Bronchial epithelial cell (primary cell): Measurements from ENCODE around the gene B3GNT3. TPM values are rescaled to one million over a fixed set of nuclear protein-coding genes. Genes with fewer than 3 reads are reported as not detected.
A peak's percentile ranks its signal among the peaks of the same experiment; 100 is the strongest.

Experiments used
- DNase-seq: peaks from one replicate; pipeline ENCODE4 v3.0.0-alpha.2; 2010; ENCODE audit warnings: low read depth
- FAIRE-seq: peaks from 2 replicates; lab custom pipeline; 2011; peaks lifted over from hg19 to GRCh38; lab: Jason Lieb, UNC
- H3K27me3 ChIP-seq: 2 replicates; pipeline ENCODE4 v1.5.1; 2011; ENCODE audit warnings: low read length; ENCODE audit not compliant: control insufficient read depth, insufficient read depth
- H3K36me3 ChIP-seq: 2 replicates; pipeline ENCODE4 v1.5.1; 2011; ENCODE audit warnings: low read length; ENCODE audit not compliant: control insufficient read depth, insufficient read depth
- H3K4me3 ChIP-seq: 2 replicates; pipeline ENCODE4 v1.5.1; 2011; ENCODE audit warnings: mild to moderate bottlenecking, low read depth, low read length, control low read depth
- CTCF ChIP-seq: IDR thresholded peaks from 2 replicates; pipeline ENCODE4 v1.5.1; 2011; ENCODE audit warnings: mild to moderate bottlenecking, moderate library complexity, low read length, control low read depth, inconsistent platforms; ENCODE audit not compliant: insufficient read depth, severe bottlenecking
- total RNA-seq: library from RNA; depleted of rRNA; stranded (reverse); fragments of >200 nt; gene quantifications from 2 replicates; pipeline ENCODE4 v1.2.1, GENCODE V29; 2014

The B3GNT3 gene
- total RNA-seq, 1 donor from 2014 or later = 11.6 TPM

GRCh38 chr19:17762505-17763229, 32.3 kb upstream of the B3GNT3 start:
- Histone ChIP-seq H3K36me3 (no peaks in the 10 kb centered on the region), H3K27me3 (no peaks in the 10 kb centered on the region), H3K4me3 (no peak overlapping the region)
- FAIRE-seq (no peak), DNase-seq (peak; percentile 57)
- no peak for TF ChIP-seq CTCF

- FAIRE-seq (no peak), DNase-seq (no peak)
- Histone ChIP-seq H3K36me3 (no peaks in the 10 kb centered on the region), H3K4me3 (no peak overlapping the region), H3K27me3 (no peaks in the 10 kb centered on the region)
- no peak for TF ChIP-seq CTCF
Measured at GRCh38 chr19:17764348-17764747, 30.6 kb upstream of the B3GNT3 start.

GRCh38 chr19:17765069-17765618, 29.8 kb upstream of the B3GNT3 start:
- TF ChIP-seq CTCF = no peak
- DNase-seq (peak; percentile 71), FAIRE-seq (no peak)
- no peak overlapping the region for H3K4me3 ChIP-seq
- H3K36me3 ChIP-seq = no peaks in the 10 kb centered on the region
- no peaks in the 10 kb centered on the region for H3K27me3 ChIP-seq

GRCh38 chr19:17766543-17767131, 28.3 kb upstream of the B3GNT3 start:
- Histone ChIP-seq H3K27me3 (peaks cover 2% of the 10 kb centered on the region), H3K4me3 (no peak overlapping the region), H3K36me3 (no peaks in the 10 kb centered on the region)
- TF ChIP-seq CTCF = peak; percentile 98
- FAIRE-seq (peak; percentile 40), DNase-seq (peak; percentile 66)

- H3K36me3 ChIP-seq = no peaks in the 10 kb centered on the region
- H3K4me3 ChIP-seq = no peak overlapping the region
- no peak for FAIRE-seq
- H3K27me3 ChIP-seq = peaks cover 2% of the 10 kb centered on the region
- DNase-seq = no peak
- no peak for TF ChIP-seq CTCF
Measured at GRCh38 chr19:17767559-17767958, 27.4 kb upstream of the B3GNT3 start.
